Measurements from ENCODE around the gene OMA1.
"Not testable (repeated sequence)": the region's sequence is repeated elsewhere in the genome, so short reads cannot be mapped to it uniquely, and the experiment has no call there.

The OMA1 gene

DNA sequence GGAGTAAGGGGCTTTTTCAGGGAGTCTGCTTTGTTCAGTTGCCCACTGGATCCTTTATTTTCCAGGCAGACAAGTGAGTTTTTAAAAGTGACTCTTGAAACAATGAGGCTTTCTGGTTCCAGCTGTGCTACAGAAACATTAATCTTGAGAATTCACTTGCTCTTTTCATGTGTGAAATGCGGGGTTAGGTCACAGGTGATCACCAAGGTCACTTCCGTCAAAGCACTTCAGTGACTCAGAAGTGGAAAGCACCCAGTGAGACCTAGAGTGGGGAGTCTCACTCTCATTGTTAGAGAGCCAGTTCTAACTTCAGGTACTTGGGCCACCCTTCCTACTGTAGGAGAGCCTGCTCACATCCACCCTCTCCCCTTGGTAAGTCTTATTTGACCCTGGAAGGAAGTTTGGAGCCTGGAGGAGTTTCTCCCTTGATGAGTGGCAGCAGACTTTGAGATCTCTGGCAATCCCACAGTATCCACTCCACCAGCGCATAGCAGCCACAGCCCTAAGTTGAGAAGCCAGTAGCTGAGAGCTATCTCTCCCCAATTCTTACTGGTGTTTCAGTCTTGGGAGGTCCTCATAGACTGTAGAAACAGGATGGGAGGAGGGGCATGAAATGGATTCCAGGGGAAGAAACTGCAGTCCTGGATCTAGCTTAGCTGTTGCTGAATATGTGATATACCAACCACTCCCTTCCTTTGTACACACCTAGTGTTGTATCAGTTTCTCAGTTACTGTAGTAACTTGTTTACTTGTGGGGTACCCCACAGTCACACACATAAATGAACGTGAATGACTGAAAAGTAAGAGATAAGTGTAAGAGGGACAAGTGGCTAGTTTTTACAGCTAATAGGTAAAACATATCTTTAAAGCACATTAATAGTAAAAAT, 27.4 kb upstream of the OMA1 start:
- no peak for DNase-seq

DNA sequence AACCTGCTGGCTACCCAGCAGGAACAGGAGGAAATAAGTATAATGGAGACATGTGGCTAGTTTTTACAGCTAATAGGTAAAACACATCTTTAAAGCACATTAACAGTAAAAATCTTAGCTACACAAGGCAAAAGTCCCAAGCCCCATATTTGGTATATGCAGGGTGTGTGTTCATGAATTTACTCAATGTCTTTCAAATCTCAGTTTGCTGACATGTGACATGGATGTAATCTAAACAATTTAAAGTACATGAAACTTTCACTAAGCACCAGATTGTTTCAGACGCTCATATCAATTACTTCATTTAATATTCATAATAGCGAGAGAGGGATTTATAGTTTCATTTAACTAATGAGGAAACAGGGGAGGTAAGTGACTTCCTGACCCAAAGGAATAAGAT, 26.6 kb upstream of the OMA1 start:
- no peak for DNase-seq

- no peak for DNase-seq
Measured at GRCh38 chr1:58572690-58573089, 26.2 kb upstream of the OMA1 start.

DNA sequence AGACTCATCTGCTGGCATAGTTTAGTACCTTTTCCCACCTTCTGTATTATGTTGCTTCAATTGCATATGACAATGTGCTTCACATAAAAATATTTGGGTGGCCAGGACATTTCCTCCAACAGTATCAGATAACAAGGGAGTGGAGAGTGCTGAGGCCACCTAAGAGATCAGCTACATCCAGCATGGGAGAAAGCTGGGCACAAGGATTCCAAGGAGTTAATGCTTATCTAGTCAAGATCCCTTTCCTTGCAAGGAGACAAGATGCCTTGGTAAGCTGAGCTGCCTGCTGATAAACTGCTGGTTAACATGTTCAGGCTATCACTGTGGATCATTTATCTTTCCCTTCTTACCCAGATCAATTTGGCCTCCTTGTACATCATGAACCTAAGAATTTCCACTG, 25.1 kb upstream of the OMA1 start:
- no peak for DNase-seq

DNA sequence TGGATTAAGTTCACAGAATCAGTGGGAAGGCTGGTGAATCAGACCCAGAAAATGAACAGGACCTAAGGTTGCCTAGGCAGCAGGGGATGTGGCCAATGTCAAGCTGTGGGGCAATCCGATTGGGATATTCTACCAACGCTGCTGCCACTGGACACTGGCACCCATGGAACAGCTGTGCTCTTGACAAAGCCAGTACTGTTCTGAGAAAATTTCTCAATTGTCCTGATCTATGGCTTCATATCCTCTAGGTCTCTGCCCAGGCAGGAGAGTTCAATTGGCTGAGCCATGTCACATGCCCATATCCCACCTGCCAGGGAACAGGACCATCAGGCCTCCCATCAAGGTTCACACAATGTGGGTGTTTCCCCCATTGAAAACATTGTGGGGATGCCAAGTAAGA, 24.3 kb upstream of the OMA1 start:
- no peak for DNase-seq

GRCh38 chr1:58570094-58570493, 23.6 kb upstream of the OMA1 start:
- no peak for DNase-seq

DNA sequence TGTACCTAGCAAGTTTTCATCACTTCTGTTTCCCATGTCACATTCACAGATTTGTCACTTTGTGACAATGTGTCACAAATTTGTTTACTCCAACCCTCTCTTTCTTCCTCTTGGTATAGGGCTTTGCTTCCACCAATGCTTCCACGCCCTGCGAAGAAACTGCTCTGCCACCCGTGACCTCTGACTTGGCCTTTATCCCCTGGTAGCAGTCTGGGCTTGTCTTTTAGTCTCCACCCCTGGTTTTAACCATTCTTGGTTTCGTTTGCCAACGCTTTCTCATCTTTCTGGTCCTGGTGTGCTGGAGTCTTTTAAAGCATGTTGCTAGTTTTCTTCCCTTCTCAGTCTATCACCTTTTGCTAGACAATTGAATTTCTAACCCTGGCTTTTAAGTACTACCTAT, 22.4 kb upstream of the OMA1 start:
- DNase-seq, result no peak

DNA sequence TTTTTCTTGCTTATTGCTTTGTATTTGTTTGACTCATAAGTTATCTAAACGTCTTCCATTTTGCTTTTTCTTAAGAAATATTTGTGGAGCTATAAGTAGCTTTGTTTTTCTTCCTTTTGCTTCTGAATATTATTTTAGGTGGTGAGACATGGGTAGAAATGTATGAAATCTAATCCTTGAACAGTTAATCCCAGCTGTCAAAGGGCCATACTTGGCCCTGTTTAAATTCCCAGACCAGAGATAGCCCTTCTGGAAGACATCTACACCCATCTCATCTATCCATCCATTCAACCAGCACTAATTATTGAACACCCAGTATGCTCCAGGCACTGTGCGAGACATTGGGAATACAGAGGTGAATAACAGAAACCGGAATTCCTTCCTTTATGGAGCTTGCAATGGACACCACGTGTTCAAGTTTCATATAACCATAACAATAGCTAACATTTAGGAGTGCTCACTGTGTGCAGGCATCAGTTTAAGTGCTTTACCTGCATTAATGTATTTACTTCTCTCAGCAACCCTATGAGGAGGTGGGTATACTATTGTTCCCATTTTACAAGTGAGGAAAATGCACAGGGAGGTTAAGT, 21.8 kb upstream of the OMA1 start:
- DNase-seq, result no peak

DNA sequence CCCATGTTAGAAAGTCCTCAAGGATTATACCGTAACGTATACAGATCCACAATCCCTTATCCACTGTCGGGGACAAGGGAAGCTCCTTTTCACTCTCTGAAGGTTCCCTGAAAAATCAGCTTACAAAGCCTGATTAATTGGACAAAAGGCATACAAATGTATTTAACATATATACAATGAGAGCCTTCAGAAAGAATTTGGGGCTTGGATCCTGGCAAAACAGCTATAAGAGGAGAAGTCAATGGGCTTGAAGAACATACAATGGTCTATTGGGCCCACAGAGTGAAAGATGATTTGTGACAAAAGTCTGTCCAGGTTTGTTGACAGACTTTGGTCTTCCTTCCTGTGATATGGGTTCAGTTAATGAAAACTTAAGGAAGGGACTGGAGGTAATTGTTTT, 19.8 kb upstream of the OMA1 start:
- no peak for DNase-seq

- not testable (repeated sequence) for DNase-seq
Measured at GRCh38 chr1:58563715-58564114, 17.2 kb upstream of the OMA1 start.

- no peak for DNase-seq
Measured at GRCh38 chr1:58561633-58562032, 15.1 kb upstream of the OMA1 start.

DNA sequence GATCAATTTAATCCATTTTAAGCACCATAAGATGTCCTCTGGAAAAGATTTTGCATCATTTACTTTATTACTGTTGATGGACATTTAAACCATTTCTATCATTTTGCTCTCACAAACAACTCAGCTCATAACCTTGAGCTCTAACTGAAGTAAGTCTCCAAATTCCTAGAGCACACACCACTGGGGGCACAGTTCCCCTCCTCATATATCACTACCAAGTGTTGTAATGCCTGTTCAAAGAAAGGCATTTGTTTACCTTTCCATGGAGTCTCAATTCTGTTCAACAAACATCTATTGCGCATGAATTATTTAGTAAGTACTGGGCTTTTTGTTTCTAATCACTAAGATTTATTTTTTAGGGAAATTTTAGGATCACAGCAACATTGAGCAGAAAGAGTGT, 8.9 kb upstream of the OMA1 start:
- no peak for DNase-seq

DNA sequence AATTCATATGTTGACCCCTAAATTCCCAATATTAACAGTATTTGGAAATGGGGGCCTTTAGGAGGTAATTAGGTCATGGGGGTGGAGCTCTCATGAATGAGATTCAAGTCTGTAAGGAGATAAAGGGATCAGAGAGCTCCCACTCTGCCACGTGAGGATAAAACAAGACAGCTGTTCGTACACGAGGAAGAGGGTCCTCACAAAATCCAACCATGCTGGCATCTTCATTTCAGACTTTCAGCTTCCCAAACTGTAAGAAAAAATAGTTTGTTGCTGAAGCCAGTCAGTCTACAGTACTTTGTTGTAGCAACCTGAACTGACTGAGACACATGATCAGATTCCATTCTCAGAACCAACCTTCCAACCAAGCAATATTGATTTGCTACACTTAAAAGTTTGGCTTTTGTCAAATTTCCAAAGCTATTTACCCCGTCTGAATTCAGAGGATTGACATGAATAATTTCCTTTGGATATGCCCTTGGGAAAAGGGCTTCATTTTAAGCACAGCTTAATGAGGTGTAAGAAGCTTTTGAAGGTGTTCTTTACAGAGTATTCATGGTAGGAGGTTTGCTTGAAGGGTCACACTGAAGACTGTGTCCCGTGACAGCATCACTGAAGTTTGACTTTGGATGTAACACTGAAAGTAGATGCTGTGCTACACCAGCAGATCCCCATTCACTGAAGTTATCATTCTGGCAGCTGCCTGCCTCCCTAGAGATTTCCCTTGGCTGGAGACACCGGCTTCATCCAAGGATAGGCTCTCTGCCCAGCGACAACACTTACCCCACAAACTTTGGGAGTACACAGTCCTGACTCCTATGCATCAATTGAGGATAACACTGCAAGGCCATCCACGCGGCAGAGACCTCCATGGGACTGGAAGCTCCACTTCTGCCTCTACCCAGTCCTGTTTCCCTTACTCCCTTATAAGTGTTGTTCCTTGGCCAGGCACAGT, 4.9 kb upstream of the OMA1 start:
- no peak for DNase-seq

DNA sequence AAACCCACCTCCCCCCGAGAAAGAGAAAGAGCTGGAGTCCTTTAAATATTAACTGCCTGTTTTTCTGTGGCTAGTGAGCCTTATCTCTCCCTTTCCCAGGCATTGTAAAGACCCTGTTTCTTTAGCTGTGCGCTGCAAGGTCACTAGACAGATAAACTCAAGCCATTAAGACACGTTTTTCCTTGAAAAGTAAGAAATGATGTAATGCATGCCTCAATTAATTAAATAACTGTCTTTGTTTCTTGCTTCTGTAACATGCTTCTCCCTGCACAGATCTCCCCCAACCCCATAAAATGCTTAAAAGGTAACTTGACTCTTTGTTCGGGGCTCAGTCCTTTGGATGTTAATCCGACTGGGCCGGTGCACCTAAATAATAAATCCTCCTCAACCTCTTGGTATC, 2.8 kb upstream of the OMA1 start:
- not testable (repeated sequence) for DNase-seq

DNA sequence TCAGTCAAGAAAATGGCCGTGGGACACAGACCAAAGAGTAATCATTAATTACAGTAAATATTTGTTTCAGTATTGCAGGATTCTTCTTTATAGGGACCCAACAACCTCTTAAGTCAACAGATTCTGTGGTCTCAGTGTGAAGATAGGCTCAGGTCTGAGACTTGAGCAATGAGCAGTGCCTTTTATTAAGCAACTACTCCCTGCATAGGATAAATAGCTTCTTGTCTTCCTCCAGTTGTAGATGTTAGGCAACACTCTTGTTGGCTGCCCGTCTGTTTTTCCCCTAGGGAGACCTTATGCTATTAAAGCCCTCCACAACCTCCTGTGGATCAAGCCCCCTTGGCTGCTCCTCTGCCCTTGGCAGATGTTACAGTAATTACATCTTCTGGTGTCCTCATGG, 1.8 kb upstream of the OMA1 start:
- no peak for DNase-seq

DNA sequence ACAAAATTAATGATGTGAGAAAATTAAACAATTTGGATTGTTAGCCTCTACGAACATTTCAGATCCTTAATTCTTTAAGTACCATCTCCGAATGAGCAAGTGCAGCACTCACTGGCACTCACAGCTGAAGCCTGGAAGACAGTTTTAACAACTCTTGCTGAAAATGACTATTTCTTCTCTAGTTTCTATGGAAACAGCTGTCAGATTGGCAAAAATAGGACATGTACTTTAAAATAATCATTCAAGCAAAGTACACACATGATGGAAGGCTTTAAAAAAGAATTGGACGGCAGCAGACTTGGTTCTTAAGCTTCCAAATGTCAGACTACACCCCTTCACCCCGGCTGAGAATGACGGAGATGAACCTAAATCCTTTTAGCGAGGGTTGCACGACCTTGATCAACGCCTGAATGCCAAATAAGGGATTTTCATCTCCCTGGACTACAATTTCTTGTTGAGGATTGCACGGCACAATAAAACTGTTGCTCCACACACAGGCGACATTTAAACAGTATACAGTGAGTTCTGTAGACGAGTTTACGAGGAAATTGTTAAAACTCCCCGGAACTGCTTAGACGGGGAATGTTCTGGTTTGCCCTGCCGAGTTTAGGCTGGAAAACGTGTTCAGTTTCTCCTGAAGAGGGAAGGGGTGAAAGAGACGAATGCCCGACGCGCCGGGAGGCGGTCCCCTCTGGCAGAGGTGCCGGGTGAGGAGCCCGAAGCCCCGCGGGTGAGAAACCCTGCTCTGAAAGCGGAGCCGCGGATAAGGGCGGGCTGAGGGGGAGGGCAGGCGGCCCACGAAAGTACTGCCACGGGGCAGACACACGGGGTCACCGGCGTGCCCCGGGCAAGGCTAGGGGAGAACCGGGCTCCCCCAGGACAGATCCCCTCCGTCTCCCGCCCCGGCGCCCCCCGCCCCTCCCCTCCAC, 671 bp downstream of the OMA1 start:
- peak; percentile 64 for DNase-seq

DNA sequence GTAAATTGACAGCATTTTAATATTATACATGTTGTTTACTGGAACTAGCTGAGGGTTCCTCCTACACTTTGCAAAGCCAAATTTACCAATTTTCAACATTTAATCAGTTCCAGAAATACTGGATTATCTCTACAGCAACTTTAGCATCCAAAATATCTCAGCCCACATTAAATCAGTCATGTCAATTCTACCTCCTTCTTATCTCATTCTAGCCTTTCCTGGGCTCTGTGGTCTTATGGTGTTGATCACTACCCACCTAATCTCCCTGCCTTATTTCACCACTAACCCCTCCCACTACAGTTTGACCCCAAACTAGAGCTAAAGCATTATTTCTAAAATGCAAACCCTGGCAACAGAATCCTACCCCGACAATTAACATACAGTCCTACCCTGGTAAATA, 3.3 kb downstream of the OMA1 start:
- no peak for DNase-seq

DNA sequence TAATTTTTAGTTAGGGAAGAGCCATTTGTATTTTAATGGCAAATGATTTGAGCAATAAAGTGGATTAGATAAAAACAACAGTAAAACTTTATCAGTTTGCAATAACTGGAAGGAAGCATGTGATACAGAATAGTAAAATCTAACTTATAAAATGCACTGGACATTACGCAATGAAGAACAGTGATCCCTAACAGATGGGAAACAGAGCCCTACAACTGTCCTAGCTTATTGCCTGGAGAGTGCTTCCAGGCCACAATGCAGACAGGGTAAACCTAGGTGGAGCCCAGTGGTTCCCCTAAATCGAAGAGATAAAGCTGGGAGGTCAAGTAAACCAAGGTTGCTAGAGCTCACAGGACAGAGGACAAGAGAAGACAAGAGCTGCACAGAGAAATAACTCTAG, 7.0 kb downstream of the OMA1 start:
- no peak for DNase-seq

- no peak for DNase-seq
Measured at GRCh38 chr1:58538821-58539220, 7.7 kb downstream of the OMA1 start.

DNA sequence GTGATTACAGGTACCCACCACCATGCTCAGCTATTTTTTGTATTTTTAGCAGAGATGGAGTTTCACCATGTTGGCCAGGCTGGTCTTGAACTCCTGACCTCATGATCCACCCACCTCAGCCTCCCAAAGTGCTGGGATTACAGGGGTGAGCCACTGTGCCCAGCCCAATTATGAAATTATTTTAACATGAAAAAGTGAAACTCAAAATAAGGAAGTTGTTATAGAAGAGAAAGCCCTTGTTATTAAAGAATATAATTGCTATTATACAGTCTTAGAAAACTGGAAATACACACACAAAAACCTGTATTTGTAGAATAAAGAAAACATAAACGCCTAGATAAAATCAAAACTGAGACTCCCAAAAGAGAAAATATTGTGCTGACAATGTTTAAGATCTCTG, 14.7 kb downstream of the OMA1 start:
- not testable (repeated sequence) for DNase-seq

- no peak for DNase-seq
Measured at GRCh38 chr1:58529284-58529683, 17.2 kb downstream of the OMA1 start.

- no peak for DNase-seq
Measured at GRCh38 chr1:58528518-58528917, 18.0 kb downstream of the OMA1 start.
